ENCODE measurements around the gene SYTL2.

DNA sequence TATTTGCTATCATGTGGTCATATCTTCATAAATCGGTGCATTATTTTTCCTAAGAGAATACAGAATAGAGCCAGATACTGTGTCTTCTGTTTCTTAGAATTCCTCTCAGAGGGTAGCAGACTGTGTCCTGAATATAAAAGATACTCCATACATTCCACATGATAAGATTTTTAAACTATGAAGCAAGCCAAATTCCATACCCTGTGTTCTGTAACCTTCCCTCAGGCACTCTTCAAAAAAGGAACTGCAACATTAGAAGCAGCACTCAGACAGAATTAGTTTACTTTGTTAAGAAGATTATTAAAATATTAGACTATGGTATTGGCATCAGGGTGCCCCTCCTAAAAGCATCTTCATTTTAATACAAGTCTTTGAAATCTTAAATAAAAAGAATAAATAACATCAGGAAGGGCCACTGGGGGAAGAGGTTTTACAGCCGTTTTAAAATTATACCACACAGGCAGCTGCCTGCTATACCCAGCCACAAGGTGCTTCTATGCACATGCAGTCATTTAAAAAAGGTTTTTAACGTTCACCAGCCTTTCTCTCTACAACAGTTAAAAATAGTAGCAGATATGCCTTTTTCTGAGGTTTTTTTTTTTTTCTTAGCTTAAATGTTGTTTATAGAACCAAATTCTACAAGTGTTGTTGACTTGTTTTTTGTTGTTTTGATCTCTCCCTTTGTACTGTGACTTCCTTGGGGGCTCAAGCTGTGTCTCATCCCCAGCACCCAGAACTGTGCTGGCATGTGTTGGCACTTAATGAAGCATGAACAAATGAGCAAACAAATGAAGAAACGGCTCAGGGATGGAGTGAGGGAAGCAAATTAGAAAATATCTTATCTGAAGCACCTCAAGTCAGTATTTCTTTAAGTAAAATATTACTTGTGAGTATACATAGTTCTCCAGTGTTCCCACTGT, 70.2 kb downstream of the SYTL2 start:
- TF ChIP-seq EZH2 (IDR thresholded peaks at IDR 0.05; ENCODE audit: borderline replicate concordance) = no peak
- TF ChIP-seq, protein P1, sequence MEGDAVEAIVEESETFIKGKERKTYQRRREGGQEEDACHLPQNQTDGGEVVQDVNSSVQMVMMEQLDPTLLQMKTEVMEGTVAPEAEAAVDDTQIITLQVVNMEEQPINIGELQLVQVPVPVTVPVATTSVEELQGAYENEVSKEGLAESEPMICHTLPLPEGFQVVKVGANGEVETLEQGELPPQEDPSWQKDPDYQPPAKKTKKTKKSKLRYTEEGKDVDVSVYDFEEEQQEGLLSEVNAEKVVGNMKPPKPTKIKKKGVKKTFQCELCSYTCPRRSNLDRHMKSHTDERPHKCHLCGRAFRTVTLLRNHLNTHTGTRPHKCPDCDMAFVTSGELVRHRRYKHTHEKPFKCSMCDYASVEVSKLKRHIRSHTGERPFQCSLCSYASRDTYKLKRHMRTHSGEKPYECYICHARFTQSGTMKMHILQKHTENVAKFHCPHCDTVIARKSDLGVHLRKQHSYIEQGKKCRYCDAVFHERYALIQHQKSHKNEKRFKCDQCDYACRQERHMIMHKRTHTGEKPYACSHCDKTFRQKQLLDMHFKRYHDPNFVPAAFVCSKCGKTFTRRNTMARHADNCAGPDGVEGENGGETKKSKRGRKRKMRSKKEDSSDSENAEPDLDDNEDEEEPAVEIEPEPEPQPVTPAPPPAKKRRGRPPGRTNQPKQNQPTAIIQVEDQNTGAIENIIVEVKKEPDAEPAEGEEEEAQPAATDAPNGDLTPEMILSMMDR (IDR thresholded peaks at IDR 0.05; ENCODE audit: poor library complexity) = no peak
